ENCODE results near the gene TNRC6A. TPM values are rescaled to one million over a fixed set of nuclear protein-coding genes. Genes with fewer than 3 reads are reported as not detected.

Gene TNRC6A
- 10 to 100 TPM; 46.8 to 53.1 TPM for total RNA-seq

DNA sequence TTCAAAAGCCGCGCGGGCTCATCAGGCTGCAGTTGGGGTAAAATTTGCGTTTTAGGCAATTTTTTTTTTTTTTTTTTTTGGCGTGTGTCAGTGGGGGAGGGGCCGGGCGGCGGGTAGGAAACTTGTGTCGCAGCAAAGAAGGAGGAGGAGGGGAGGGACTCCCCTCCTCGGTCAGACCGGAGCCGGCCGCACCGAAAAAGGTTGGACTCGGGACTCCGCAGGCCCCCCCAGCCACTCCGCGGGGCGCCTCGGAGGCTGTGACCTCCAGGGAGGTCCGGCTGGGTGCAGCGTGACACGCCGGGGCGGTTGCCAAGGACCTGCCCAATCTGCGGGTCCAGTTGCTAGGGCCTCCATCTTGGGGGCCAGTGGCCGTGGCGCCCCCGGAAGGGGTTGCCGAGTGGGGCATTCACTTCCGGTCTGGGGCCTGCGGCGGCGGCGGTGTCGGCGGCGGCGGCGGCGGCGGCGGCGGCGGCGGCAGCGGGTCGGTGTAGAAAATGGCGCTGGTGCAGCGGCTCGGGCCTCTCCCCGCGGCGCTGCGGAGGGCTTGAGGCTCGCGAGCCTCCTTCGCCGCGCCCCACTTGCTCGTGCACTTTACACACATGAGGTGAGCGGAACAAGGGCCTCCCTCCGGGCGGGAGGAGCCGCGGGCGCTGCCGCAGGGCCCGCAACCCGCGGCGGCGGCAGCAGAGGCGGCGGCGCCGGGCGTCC lies at the start of gene TNRC6A:
TNRC6A (plus strand) TSS at position 409 of the 708 bp plus-strand sequence; CDS start at position 600, 191 bp downstream.
- POLR2A ChIA-PET = interaction anchor here (0.8 to 1.9 kb wide), 4 partner anchors 17 to 190 kb away, joined by 3 to 9 read pairs (median 6); partner anchors contain the start of gene RBBP6
- ATAC-seq (ENCODE audit: low read depth) (peak; percentile 76), DNase-seq (peak; percentile 88)
- H3K9me3 Mint-ChIP-seq = no peaks in the 10 kb centered on the region
- H3K36me3 Mint-ChIP-seq = peaks cover 23% of the 10 kb centered on the region
- H3K27me3 Mint-ChIP-seq = peaks cover 2% of the 10 kb centered on the region
- H3K27ac Mint-ChIP-seq = peak within 1 kb of the TSS; percentile 100
- peaks cover 27% of the 10 kb centered on the region for H3K4me1 Mint-ChIP-seq
- peak within 1 kb of the TSS; percentile 100 for H3K4me3 Mint-ChIP-seq

DNA sequence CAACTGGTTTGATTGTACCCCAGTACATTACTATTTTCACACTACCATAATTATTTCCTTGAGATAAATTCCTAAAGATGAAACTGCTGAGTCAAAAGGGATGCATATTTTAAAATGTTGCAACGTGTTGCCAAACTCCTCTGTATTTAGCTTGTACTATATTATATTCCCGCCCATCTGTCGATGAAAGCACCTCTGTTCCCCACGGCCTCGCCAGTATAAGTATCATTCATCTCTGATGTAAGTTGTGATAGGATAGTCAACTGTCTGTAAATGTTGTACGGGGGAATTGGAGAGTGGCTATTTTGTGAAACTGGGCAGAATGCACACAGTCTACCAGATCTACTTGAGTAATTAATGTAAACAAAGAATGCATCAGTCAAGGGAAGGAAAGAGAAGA lies 47.7 kb upstream of the TNRC6A start:
- no peak overlapping the region for H3K4me3 Mint-ChIP-seq
- peaks cover 2% of the 10 kb centered on the region for H3K4me1 Mint-ChIP-seq
- H3K27me3 Mint-ChIP-seq = peaks cover 4% of the 10 kb centered on the region
- H3K36me3 Mint-ChIP-seq = no peaks in the 10 kb centered on the region
- POLR2A ChIA-PET = no interaction called here
- H3K27ac Mint-ChIP-seq = no peak overlapping the region
- DNase-seq (no peak), ATAC-seq (ENCODE audit: low read depth) (no peak)
- peaks cover 1% of the 10 kb centered on the region for H3K9me3 Mint-ChIP-seq

DNA sequence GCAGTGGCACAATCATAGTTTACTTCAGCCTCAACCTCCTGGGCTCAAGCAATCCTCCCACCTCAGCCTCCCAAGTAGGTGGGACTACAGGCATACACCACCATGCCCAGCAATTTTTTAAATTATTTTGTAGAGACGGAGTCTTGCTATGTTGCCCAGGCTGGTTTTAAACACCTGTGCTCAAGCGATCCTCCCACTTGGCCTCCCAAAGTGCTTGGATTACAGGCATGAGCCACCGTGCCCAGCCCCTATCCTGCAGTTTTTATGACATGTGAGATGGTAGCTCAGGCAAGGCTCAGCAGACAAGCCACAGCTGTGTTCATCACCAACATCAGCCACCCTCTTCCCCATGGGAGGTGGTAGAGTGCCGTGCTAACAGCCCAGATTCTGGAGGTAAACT lies 46.2 kb upstream of the TNRC6A start:
- Mint-ChIP-seq H3K9me3 (peaks cover 1% of the 10 kb centered on the region), H3K4me1 (peaks cover 2% of the 10 kb centered on the region), H3K27me3 (peaks cover 5% of the 10 kb centered on the region), H3K27ac (no peak overlapping the region), H3K36me3 (no peaks in the 10 kb centered on the region), H3K4me3 (no peak overlapping the region)
- ATAC-seq (ENCODE audit: low read depth) = no peak
- POLR2A ChIA-PET = no interaction called here
- DNase-seq = no peak

DNA sequence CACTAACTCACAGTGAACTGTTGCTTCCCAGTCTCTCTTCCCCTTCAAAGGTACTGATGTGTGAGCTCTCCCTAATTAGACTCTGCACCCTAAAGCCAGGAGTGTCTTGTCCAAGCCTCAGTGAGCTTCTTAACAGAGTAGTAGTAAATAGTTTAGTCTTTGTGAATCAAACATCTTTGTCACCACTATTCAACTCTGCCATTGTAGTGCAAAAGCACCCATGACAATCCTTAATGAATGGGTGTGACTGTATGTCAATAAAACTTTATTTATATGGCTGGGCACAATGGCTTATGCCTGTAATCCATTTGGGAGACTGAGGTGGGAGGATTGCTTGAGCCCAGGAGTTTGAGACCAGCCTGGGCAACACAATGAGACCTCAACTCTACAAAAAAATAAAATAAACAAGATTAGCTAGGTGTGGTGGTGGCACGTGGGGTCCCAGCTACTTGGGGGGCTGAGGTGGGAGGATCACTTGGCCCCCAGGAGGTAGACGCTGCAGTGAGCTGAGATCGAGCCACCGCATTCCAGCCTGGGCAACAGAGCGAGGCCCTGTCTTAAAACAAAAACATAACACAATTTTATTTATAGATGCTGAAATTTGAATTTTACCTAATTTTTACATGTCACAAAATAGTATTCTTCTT lies 45.5 kb upstream of the TNRC6A start:
- Mint-ChIP-seq H3K4me1 (peaks cover 2% of the 10 kb centered on the region), H3K4me3 (no peak overlapping the region), H3K27me3 (peaks cover 5% of the 10 kb centered on the region), H3K36me3 (no peaks in the 10 kb centered on the region), H3K27ac (no peak overlapping the region), H3K9me3 (peaks cover 1% of the 10 kb centered on the region)
- POLR2A ChIA-PET = no interaction called here
- DNase-seq (no peak), ATAC-seq (ENCODE audit: low read depth) (no peak)

DNA sequence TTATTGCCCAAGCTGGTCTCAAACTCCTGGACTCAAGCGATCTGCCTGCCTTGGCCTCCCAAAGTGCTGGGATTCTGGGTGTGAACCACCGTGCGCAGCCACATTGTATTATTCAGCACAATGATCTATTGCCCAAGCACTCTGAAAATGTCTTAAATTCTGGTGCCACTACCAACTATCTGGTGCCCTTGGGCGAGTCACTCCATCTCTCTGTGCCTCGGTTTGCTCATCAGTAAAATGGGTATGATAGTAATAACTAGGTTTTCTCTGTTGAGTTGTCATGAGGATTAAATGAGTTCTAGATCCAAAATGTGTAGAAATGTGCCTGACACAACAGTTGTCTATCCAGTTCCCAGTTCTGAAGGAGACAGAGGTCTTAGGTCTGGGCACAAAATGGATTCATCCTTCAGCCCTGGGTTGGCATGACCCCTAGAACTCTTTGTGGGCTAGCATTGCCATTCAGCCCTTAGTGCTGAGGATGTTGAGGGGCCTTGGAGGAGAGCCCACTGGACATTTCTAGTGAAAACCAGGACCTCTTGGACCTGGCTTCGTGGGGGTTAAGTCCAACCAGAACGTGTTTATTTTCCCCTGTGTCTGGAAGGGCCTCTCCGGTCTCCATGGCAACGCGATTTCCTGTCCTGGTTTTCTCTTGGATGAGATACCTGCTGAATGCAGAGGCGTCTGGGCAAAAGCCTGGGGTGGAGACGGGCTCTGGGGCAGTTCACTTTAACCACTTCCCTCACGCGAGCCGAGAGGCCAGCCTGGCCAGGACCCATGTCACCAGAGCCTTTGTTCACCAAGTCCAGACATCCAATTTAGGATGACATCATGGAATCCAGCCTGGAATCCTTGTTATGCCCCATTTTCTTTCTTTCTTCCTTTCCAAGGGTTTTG lies 43.7 kb upstream of the TNRC6A start:
- Mint-ChIP-seq H3K9me3 (peaks cover 1% of the 10 kb centered on the region), H3K4me3 (no peak overlapping the region), H3K27me3 (peaks cover 5% of the 10 kb centered on the region), H3K4me1 (peaks cover 2% of the 10 kb centered on the region), H3K27ac (no peak overlapping the region), H3K36me3 (no peaks in the 10 kb centered on the region)
- POLR2A ChIA-PET = no interaction called here
- ATAC-seq (ENCODE audit: low read depth) (no peak), DNase-seq (no peak)

DNA sequence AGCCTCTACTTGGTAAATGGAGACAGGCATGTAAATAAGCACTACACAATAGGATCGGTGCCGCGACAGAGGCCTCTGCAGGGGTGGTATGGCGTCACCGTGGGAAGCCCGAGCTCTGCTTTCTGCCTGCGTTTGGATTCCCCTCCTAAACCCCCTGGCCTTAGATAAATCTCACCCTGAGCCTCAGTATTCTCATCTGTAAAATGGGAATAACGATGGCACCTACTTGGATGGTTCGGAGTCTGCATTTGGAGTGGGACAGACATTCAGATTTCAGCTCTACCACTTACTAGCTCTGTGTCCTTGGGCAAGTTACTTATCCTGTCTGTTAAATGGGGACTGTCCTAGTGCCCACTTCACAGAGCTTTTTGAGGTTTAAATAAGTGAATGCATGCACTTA lies 42.8 kb upstream of the TNRC6A start:
- POLR2A ChIA-PET = no interaction called here
- no peak for DNase-seq
- peaks cover 2% of the 10 kb centered on the region for H3K4me1 Mint-ChIP-seq
- H3K27me3 Mint-ChIP-seq = peaks cover 5% of the 10 kb centered on the region
- no peak for ATAC-seq (ENCODE audit: low read depth)
- H3K4me3 Mint-ChIP-seq = no peak overlapping the region
- no peak overlapping the region for H3K27ac Mint-ChIP-seq
- peaks cover 1% of the 10 kb centered on the region for H3K9me3 Mint-ChIP-seq
- H3K36me3 Mint-ChIP-seq = no peaks in the 10 kb centered on the region

DNA sequence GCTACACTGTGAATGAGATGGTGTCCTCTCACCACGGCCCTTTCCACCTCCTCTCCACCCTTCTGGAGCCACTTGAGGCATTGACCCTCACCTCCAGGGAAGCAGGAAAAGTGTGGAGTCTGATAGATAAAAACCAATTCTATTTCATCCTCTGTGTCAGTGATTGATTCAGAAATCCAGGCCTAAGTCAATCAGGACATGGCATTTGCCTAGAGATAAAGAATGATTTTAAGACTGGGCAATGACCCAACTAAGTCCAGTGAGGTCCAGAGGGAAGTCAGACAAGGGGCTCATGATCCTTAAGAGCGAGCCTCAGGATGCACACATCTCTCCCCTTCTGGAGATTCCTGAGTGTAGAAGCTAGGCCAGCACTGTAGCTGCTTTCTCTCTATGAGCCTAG lies 41.1 kb upstream of the TNRC6A start:
- POLR2A ChIA-PET = no interaction called here
- Mint-ChIP-seq H3K4me3 (no peak overlapping the region), H3K4me1 (peaks cover 2% of the 10 kb centered on the region), H3K27ac (no peak overlapping the region), H3K27me3 (peaks cover 5% of the 10 kb centered on the region), H3K9me3 (no peaks in the 10 kb centered on the region), H3K36me3 (no peaks in the 10 kb centered on the region)
- no peak for DNase-seq
- no peak for ATAC-seq (ENCODE audit: low read depth)

DNA sequence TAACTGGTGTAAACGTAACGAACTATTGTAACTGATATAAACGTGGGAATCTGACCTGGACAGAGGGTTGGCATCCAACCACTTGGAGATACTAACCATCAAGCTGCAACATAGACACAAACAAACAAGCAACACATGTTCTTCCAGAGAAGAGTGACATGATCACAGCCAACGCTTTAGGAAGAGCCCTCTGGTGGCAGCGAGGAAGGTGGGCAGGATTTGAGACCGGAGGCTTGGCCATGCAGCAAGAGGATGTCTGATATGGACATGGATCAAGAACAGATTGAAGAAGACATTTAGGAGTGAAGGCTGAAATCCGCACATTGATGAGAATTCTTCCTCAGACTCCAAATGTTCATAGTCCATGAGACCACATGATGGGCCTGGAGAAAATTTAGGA lies 40.3 kb upstream of the TNRC6A start:
- no peaks in the 10 kb centered on the region for H3K9me3 Mint-ChIP-seq
- H3K27ac Mint-ChIP-seq = no peak overlapping the region
- no peaks in the 10 kb centered on the region for H3K36me3 Mint-ChIP-seq
- ATAC-seq (ENCODE audit: low read depth) (no peak), DNase-seq (no peak)
- POLR2A ChIA-PET = no interaction called here
- H3K4me1 Mint-ChIP-seq = peaks cover 2% of the 10 kb centered on the region
- peaks cover 5% of the 10 kb centered on the region for H3K27me3 Mint-ChIP-seq
- no peak overlapping the region for H3K4me3 Mint-ChIP-seq

DNA sequence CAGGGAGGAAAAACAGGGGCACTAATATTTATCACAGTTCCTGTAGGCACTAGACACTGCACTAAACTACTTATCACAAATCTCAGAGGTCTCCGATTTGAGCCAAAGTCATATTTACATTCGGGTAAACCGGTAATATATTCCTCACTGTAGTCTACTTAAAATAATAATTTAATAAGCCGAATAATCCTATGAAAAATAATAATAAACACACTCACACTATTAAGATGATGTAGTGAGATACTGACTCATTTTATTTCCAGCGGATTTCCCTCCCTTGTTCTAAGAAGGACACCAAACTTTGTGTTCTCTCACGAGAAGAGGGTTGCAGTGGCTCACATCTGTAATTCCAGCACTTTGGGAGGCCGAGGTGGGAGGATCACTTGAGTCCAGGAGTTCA lies 36.6 kb upstream of the TNRC6A start:
- Mint-ChIP-seq H3K36me3 (no peaks in the 10 kb centered on the region), H3K27me3 (peaks cover 2% of the 10 kb centered on the region), H3K9me3 (no peaks in the 10 kb centered on the region), H3K27ac (no peak overlapping the region), H3K4me1 (no peaks in the 10 kb centered on the region), H3K4me3 (no peak overlapping the region)
- POLR2A ChIA-PET = no interaction called here
- no peak for DNase-seq
- no peak for ATAC-seq (ENCODE audit: low read depth)

DNA sequence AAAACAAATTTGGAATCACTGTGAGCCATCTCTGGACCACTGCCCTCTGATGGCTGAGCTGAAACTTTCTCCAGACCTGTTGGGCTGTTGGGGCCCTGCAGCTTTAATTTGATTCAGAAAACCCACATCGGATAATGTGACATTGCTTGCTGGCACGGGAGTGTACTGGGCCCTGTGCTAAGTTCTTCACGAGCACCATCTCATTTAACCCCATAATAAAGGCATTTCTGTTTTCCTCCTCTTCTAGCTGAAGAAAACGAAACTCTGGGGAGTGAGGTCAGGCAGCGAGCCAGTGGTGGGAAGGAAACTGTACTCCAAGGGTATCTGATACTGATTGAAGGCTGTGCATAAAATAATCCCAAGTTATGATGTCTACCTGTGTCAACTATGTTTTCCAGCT lies 34.5 kb upstream of the TNRC6A start:
- Mint-ChIP-seq H3K4me1 (no peaks in the 10 kb centered on the region), H3K27me3 (peaks cover 2% of the 10 kb centered on the region), H3K36me3 (no peaks in the 10 kb centered on the region), H3K4me3 (no peak overlapping the region), H3K27ac (no peak overlapping the region), H3K9me3 (no peaks in the 10 kb centered on the region)
- ATAC-seq (ENCODE audit: low read depth) (no peak), DNase-seq (no peak)
- POLR2A ChIA-PET = no interaction called here

DNA sequence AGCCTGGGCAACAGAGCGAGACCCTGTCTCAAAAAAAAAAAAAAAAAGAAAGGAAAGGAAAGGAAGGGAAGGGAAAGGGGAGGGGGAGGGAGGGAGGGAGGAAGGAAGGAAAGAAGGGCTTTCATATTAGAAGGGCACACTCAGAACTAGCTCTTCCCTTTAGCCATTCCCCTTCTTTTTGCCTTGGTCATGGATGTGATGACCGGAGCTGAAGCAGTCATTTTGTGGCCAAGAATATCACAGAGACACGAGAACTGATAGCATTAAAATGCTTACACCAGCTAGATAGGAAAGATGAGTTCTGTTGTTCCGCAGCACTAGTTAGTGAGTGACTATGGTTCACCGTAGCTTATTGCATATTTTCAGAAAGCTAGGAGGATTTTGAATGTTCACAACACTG lies 32.8 kb upstream of the TNRC6A start:
- Mint-ChIP-seq H3K4me3 (no peak overlapping the region), H3K36me3 (no peaks in the 10 kb centered on the region), H3K4me1 (no peaks in the 10 kb centered on the region), H3K27ac (no peak overlapping the region), H3K27me3 (peaks cover 4% of the 10 kb centered on the region), H3K9me3 (no peaks in the 10 kb centered on the region)
- POLR2A ChIA-PET = no interaction called here
- DNase-seq (no peak), ATAC-seq (ENCODE audit: low read depth) (no peak)

DNA sequence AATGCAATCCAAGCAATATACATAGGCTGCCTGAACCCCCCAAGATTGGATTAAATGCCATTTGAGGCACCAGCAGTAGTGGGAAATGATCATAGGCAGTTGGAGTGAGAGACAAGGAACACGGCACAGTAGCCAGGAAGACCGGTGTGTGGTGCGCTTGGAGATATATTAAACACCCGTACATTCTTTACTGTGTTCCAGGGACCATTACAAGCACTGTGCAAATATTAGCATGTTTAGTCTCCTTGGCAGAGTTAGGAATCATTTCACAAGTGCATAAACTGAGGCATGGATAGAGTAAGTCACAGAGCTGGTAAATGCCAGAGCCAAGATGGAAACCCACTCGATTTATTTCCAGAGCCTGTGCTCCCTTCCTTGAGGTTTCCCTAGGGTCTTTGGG lies 31.1 kb upstream of the TNRC6A start:
- H3K27ac Mint-ChIP-seq = no peak overlapping the region
- DNase-seq = no peak
- H3K4me3 Mint-ChIP-seq = no peak overlapping the region
- H3K4me1 Mint-ChIP-seq = no peaks in the 10 kb centered on the region
- ATAC-seq (ENCODE audit: low read depth) = no peak
- no peaks in the 10 kb centered on the region for H3K9me3 Mint-ChIP-seq
- no peaks in the 10 kb centered on the region for H3K36me3 Mint-ChIP-seq
- H3K27me3 Mint-ChIP-seq = peaks cover 4% of the 10 kb centered on the region
- POLR2A ChIA-PET = interaction anchor here (1.0 kb wide), 1 partner anchor 67 kb away, joined by 4 read pairs; no protein-coding TSS in a partner anchor

DNA sequence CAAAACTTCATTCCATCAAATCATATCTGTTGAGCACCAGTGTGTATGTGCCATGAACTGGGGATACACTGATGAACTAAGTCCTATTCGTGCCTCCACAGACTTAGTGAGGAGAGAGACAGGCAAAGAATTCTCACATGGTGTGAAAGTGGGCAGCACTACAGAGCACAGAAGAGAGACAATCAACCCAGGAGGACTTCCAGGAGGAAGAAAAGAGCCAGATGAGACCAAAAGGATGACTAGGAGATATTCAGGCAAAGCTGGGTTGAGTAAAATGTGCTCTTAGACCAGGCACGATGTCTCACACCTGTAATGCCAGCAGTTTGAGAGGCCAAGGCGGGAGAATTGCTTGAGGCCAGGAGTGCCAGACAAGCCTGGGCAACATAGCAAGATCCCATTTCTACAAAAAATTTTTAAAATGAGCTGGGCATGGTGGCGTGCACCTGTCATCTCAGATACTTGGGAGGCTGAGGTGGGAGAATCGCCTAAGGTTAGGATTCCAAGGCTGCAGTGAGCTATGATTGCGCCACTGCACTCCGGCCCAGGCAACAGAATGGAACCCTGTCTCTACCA lies 30.2 kb upstream of the TNRC6A start:
- peaks cover 4% of the 10 kb centered on the region for H3K27me3 Mint-ChIP-seq
- no peaks in the 10 kb centered on the region for H3K4me1 Mint-ChIP-seq
- no peak for DNase-seq
- H3K36me3 Mint-ChIP-seq = no peaks in the 10 kb centered on the region
- H3K4me3 Mint-ChIP-seq = no peak overlapping the region
- H3K9me3 Mint-ChIP-seq = no peaks in the 10 kb centered on the region
- no peak overlapping the region for H3K27ac Mint-ChIP-seq
- POLR2A ChIA-PET = interaction anchor here (0.5 kb wide), 1 partner anchor 11 kb away, joined by 3 read pairs; no protein-coding TSS in a partner anchor
- ATAC-seq (ENCODE audit: low read depth) = no peak
